GM19395 (cell line): Measurements from ENCODE around the gene HMBS.

Experiments
- ATAC-seq: cut with Tn5 transposase; IDR thresholded peaks from one replicate; pipeline ENCODE4 v1.9.1; 2021; ENCODE audit warnings: mild to moderate bottlenecking, moderate library complexity; ENCODE audit not compliant: unreplicated experiment

The HMBS gene

GRCh38 chr11:119067371-119068222, 17.1 kb upstream of the HMBS start, which contains the start of gene VPS11:
Gene VPS11, plus strand, starts transcription at chr11:119067818. Its CDS starts 6 bp downstream, at chr11:119067824.
- ATAC-seq, result peak; percentile 86

GRCh38 chr11:119077839-119078238, 6.8 kb upstream of the HMBS start:
- no peak for ATAC-seq

GRCh38 chr11:119078675-119079420, 5.8 kb upstream of the HMBS start:
- no peak for ATAC-seq

GRCh38 chr11:119081682-119082260, 2.9 kb upstream of the HMBS start:
- no peak for ATAC-seq

GRCh38 chr11:119085437-119085847, 761 bp downstream of the HMBS start:
- ATAC-seq, result peak; percentile 35

- no peak for ATAC-seq
Observed at GRCh38 chr11:119087123-119087522, 2.4 kb downstream of the HMBS start.

- ATAC-seq, result no peak
Observed at GRCh38 chr11:119087747-119088241, 3.1 kb downstream of the HMBS start.

- no peak for ATAC-seq
Observed at GRCh38 chr11:119088406-119088805, 3.7 kb downstream of the HMBS start.

- ATAC-seq, result no peak
Observed at GRCh38 chr11:119089319-119089718, 4.6 kb downstream of the HMBS start.

- ATAC-seq, result no peak
Observed at GRCh38 chr11:119091178-119091577, 6.5 kb downstream of the HMBS start.

GRCh38 chr11:119091966-119092879, 7.5 kb downstream of the HMBS start:
- no peak for ATAC-seq

GRCh38 chr11:119092880-119093842, 8.5 kb downstream of the HMBS start:
- no peak for ATAC-seq

- no peak for ATAC-seq
Observed at GRCh38 chr11:119093942-119094815, 9.5 kb downstream of the HMBS start.

GRCh38 chr11:119094816-119095065, 10.1 kb downstream of the HMBS start:
- ATAC-seq, result peak; percentile 35

GRCh38 chr11:119095066-119095880, 10.6 kb downstream of the HMBS start:
- ATAC-seq, result peak; percentile 86

- no peak for ATAC-seq
Observed at GRCh38 chr11:119099711-119100110, 15.0 kb downstream of the HMBS start.

GRCh38 chr11:119100246-119100970, 15.7 kb downstream of the HMBS start:
- no peak for ATAC-seq
